Mammary epithelial cell (primary cell): ENCODE measurements around the gene PLA2G6.

Source experiments
- EZH2 ChIP-seq: IDR thresholded peaks from 2 replicates; pipeline ENCODE4 v1.6.1; 2012; ENCODE audit warnings: low read length, inconsistent platforms, borderline replicate concordance
- TF ChIP-seq, protein P1 (sequence below), 2 donors: IDR thresholded peaks in 1 of 2; conservative IDR thresholded peaks in 1 of 2; 2 replicates each; pipeline ENCODE4 v1.5.1; 2011 to 2012; ENCODE audit warnings: inconsistent platforms in 2 of 2, low read length in 2 of 2, mild to moderate bottlenecking in 2 of 2, control low read depth in 1 of 2, low read depth in 1 of 2; ENCODE audit not compliant: insufficient read depth in 1 of 2; ENCODE audit errors: extremely low read depth in 1 of 2

DNA sequence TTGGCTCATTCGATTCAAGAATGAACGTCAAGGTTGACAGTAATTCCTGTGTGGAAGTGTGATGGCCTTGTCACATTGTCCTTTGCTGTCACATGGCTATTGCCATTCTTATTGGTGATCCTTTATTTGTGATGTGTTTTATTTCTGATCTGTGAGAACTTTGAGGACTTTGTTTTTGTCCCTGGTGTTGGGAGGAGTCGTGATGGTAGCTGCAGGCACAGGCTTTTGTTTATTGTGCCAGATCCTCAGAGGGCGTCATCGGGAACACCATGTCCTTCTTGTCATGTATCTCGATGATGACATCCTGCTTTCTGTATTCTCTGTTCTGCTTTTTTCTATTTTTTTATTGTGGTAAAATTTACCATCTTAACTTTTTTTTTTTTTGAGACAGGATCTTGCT is 118.8 kb downstream of the PLA2G6 start:
- TF ChIP-seq, protein P1, sequence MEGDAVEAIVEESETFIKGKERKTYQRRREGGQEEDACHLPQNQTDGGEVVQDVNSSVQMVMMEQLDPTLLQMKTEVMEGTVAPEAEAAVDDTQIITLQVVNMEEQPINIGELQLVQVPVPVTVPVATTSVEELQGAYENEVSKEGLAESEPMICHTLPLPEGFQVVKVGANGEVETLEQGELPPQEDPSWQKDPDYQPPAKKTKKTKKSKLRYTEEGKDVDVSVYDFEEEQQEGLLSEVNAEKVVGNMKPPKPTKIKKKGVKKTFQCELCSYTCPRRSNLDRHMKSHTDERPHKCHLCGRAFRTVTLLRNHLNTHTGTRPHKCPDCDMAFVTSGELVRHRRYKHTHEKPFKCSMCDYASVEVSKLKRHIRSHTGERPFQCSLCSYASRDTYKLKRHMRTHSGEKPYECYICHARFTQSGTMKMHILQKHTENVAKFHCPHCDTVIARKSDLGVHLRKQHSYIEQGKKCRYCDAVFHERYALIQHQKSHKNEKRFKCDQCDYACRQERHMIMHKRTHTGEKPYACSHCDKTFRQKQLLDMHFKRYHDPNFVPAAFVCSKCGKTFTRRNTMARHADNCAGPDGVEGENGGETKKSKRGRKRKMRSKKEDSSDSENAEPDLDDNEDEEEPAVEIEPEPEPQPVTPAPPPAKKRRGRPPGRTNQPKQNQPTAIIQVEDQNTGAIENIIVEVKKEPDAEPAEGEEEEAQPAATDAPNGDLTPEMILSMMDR (conservative IDR thresholded peaks at IDR 0.05 in 1 of 2, IDR thresholded peaks at IDR 0.05 in 1 of 2; ENCODE audit: extremely low read depth in 1 of 2, insufficient read depth in 1 of 2, low read depth in 1 of 2, low read length in 2 of 2), result no peak
- no peak for TF ChIP-seq EZH2
